ENCODE data around the gene IZUMO1.
A peak's percentile ranks its signal among the peaks of the same experiment; 100 is the strongest.
"Not testable (repeated sequence)": the region's sequence is repeated elsewhere in the genome, so short reads cannot be mapped to it uniquely, and the experiment has no call there.

The IZUMO1 gene

GRCh38 chr19:48718106-48718505 is 28.6 kb downstream of the IZUMO1 start:
- DNase-seq (ENCODE audit: low read depth); H3K4me3 ChIP-seq (ENCODE audit: low read depth, low read length): not testable (repeated sequence)

- peak; percentile 41 for DNase-seq (ENCODE audit: low read depth)
- H3K4me3 ChIP-seq (ENCODE audit: low read depth, low read length), result peak overlapping the region; percentile 62
These were observed 30.0 kb downstream of the IZUMO1 start for GRCh38 chr19:48716562-48717291.

GRCh38 chr19:48715681-48716171 is 31.0 kb downstream of the IZUMO1 start:
- DNase-seq (ENCODE audit: low read depth), result no peak
- H3K4me3 ChIP-seq (ENCODE audit: low read depth, low read length), result peak overlapping the region; percentile 62

DNA sequence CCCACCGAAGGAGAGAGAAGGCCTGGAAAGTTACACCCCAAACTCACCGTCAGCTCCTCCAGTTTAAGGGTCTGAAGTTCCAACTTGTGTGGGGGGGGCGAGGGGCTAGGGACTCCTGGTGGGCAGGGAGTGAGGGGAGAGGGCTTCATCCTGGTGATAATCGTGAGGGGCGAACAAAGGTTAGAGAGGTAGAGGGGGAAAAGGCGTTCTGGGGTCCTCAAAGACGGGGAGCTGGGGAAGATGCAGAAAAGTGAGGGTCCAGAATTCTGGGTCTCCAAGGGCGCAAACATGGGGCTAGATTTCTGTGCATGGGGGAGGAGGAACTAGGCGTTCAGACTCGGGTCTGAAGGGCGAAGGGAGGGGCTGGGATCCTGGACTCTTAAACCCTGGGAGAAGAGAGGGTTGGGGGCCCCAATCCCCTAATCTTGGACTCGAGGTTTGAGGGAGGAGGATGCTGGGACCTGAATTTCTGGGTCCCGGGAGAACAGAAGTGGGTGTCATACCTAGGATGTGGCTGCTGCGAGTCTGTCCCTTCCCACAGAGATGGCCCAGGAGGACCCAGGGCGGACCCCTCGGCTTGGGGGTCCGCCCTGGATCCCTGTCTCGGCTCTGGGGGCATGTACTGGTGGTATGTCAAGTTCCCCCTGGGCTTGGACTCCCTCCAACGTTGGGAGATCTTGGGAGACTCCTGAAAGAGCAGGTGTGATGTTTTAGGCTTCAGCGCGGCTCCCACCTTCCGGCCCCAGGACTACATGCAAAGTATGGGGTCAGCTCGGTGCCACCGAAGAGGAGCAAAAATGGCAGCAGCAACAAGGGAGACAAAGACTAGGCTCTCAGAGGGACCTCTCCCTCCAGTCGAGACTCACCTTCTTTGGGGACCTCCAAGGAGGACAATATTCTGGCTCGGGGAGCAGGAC is 31.7 kb downstream of the IZUMO1 start:
- DNase-seq (ENCODE audit: low read depth), result no peak
- peak overlapping the region; percentile 62 for H3K4me3 ChIP-seq (ENCODE audit: low read depth, low read length)

- DNase-seq (ENCODE audit: low read depth), result peak; percentile 98
These were observed 32.6 kb downstream of the IZUMO1 start for GRCh38 chr19:48713864-48714755.

DNA sequence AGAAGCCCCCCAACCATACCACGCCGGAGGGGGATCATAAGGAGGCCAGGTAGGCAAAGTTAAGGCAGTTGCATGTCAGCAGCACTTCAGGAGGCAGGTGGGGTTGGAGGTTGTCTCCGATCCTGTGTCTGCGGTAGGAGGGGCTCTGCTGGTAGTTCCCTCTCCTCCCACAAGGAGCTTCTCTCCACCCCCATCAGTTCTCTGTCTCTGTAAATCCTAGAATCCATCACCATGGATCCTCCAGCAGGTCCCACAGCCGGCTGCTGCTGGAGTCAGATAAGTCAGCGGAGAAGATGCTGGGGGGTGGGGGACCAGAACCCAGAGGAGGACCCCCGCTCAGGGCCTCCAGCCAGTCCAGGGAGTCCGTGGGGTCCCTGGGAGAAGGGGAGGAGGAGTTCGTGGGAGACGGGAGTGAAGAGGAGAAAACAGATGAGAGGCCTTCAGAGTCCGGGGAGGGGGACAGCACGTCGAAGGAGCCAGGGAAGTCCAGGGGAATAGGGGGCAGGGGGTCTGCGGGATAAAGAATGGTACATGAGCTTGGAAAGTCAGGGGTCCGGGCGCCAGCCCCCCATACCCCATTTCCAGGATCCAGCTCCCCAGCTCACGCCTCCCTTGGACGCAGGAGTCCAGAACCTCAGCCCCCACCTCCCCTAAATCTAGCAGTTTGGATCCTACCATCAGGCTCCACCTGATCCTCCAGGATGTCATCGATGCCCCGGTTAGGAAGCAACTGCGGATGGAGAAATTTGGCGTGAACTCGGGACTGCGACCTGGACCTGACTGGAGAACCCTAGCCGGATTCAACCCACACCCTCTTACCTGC is 33.5 kb downstream of the IZUMO1 start:
- DNase-seq (ENCODE audit: low read depth), result no peak
- peak overlapping the region; percentile 83 for H3K4me3 ChIP-seq (ENCODE audit: low read depth, low read length)

More at GRCh38 chr19:48713864-48714755, 32.6 kb downstream of the IZUMO1 start:
- H3K4me3 ChIP-seq (ENCODE audit: low read depth, low read length), result peak overlapping the region; percentile 83

DNA sequence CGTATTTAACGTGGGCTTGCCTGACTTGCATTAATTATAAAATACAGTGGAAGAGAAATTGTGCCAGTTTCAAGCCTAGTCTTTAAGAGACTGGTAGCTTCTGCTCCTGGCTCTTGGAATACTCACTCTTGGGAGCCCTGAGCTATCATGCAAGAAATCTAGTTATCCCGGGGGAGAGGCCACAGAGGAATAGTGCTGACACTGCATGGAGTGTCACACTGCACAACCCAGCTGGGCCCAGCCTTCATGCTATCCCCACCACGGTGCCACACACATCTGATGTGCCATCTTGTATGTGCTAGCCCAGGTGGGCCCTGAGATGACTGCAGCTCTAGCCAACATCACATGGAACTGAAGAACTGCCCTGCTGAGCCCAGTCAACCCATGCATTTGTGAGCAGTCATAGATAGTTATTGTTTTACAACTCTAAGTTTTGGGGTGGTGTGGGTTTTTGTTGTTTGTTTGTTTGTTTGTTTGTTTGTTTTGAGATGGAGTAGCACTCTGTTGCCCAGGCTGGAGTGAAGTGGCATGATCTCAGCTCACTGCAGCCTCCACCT is 35.5 kb downstream of the IZUMO1 start:
- DNase-seq (ENCODE audit: low read depth), result no peak
- no peak overlapping the region for H3K4me3 ChIP-seq (ENCODE audit: low read depth, low read length)

DNA sequence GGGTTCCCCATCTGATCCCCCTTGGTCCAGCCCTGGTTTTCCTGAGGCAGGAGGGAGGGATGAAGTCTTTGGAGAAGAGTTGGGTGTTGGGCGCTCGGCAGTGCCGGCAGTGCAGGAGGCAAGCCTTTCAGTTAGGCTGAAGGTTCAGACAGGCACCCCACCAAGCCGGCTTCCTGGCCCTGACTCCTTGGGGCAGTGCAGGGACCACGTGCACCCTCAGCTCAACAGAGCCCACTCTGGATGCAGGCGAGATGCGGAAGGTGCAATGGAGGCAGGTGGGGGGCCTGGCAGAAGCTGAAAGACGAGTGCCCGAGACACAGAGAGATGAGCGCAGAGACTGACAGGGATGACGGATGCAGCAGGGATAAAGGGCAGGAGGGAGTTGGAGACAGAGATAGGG is 38.2 kb downstream of the IZUMO1 start:
- no peak overlapping the region for H3K4me3 ChIP-seq (ENCODE audit: low read depth, low read length)
- DNase-seq (ENCODE audit: low read depth), result no peak

- no peak for DNase-seq (ENCODE audit: low read depth)
- H3K4me3 ChIP-seq (ENCODE audit: low read depth, low read length), result no peak overlapping the region
These were observed 41.3 kb downstream of the IZUMO1 start for GRCh38 chr19:48705431-48705830.

DNA sequence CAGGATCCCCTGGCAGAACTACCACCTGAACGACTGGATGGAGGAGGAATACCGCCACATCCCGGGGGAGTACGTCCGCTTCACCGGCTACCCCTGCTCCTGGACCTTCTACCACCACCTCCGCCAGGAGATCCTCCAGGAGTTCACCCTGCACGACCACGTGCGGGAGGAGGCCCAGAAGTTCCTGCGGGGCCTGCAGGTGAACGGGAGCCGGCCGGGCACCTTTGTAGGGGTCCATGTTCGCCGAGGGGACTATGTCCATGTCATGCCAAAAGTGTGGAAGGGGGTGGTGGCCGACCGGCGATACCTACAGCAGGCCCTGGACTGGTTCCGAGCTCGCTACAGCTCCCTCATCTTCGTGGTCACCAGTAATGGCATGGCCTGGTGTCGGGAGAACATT is 43.4 kb downstream of the IZUMO1 start:
- H3K4me3 ChIP-seq (ENCODE audit: low read depth, low read length), result no peak overlapping the region
- DNase-seq (ENCODE audit: low read depth), result no peak

DNA sequence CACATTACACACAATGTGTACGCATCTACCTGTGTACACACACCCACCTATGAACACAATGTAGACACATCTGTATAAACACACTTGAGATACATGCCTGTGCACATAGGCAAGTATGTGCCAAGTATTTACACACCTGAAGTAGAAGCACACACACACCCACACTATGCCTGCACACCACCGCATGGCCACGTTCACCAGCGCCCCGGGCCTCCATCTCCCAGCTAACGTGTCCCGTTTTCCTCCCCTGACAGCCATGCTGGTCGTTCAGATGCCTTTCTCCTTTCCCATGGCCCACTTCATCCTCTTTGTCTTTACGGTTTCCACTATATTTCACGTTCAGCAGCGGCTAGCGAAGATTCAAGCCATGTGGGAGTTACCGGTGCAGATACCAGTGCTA is 44.0 kb downstream of the IZUMO1 start:
- no peak overlapping the region for H3K4me3 ChIP-seq (ENCODE audit: low read depth, low read length)
- no peak for DNase-seq (ENCODE audit: low read depth)

DNA sequence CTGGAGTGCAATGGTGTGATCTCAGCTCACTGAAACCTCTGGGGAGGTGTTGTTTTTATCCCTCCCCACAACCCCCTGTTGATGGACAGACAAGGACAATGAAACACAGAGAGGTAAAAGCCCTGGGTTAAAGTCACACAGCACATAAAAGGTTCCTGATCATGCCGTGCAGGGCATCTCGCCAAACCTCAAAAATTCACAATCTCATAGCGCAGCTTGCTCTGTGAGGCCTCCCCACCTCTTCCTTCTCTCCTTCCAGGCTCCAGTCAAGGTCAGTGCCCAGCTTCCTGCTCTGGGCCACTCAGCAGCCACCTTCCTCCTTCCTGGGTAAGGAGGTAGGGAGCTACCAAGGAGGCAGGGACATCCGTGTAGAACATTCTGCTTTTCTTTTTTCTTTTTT is 48.7 kb downstream of the IZUMO1 start:
- H3K4me3 ChIP-seq (ENCODE audit: low read depth, low read length), result no peak overlapping the region
- DNase-seq (ENCODE audit: low read depth), result no peak

GRCh38 chr19:48696353-48697010 is 50.2 kb downstream of the IZUMO1 start:
- DNase-seq (ENCODE audit: low read depth), result no peak
- H3K4me3 ChIP-seq (ENCODE audit: low read depth, low read length), result peak overlapping the region; percentile 1

DNA sequence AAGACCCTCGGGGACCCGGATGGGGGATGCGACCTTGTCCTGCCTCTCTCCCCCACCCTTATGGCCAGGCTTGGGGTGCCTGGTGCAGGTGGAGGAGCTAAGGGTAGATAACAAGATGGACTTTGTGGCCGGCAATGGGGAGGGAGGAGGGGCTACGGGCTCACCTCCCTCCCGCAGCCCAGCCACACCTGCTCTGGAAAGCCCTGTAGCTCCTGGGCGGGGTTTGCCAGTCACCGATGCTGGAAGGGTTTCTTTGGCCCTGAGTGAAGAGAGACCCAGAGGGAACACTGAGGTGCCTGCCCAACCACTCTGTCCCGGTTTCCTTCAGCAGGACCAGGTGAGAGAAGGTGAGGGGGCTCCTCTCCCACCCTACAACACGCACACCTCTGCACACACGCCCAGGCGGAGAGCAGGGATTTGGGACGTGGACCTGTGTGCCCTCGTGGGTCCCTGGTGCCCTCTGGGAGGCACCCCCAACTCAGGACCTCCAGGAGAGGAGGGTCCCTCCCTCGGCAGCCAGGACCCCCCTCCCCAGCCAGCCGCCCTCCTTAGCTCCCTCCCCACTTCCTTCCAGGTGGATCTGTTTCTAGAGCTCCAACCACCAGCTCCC is 50.9 kb downstream of the IZUMO1 start, which contains the start of gene FUT2:
Gene FUT2 (plus strand): TSS at position 229 of the 610 bp plus-strand sequence. CDS start 6,986 bp downstream, outside the sequence.
- peak within 1 kb of the TSS; percentile 1 for H3K4me3 ChIP-seq (ENCODE audit: low read depth, low read length)
- no peak for DNase-seq (ENCODE audit: low read depth)

GRCh38 chr19:48693629-48694028 is 53.1 kb downstream of the IZUMO1 start:
- not testable (repeated sequence) for H3K4me3 ChIP-seq (ENCODE audit: low read depth, low read length); DNase-seq (ENCODE audit: low read depth)
